K562 (cell line): ENCODE data around the gene RBM28. TPM values are rescaled to one million over a fixed set of nuclear protein-coding genes. Genes with fewer than 3 reads are reported as not detected.

Source experiments
- ARHGAP35 ChIP-seq: fragments of 450-650 bp; IDR thresholded peaks from 2 replicates; pipeline ENCODE4 v1.6.1; 2018; ENCODE audit not compliant: partially characterized antibody
- CBX2 ChIP-seq: fragments of 200-600 bp; sonication (generic); IDR thresholded peaks from one replicate; pipeline ENCODE4 v1.6.1; 2012; ENCODE audit warnings: mild to moderate bottlenecking, low read length, inconsistent platforms; ENCODE audit not compliant: insufficient read depth, poor library complexity, severe bottlenecking
- MECOM ChIP-seq: fragments of 250-450 bp; sonication (Bioruptor Pico); IDR thresholded peaks from 2 replicates; pipeline ENCODE4 v1.8.0; 2022; ENCODE audit warnings: inconsistent platforms
- MIER1 ChIP-seq: fragments of 450-650 bp; IDR thresholded peaks from 2 replicates; pipeline ENCODE4 v1.6.1; 2016; ENCODE audit warnings: antibody characterized with exemption, mild to moderate bottlenecking, low read depth
- NR1H2 ChIP-seq: sonication (generic); formaldehyde crosslinking; IDR thresholded peaks from 2 replicates; pipeline ENCODE4 v1.4.0; 2020; ENCODE audit warnings: mild to moderate bottlenecking, missing genetic modification reagents
- PBX2 ChIP-seq, 2 experiments: IDR thresholded peaks in 1 of 2; conservative IDR thresholded peaks in 1 of 2; 2 replicates each; pipeline ENCODE4 v1.6.1; 2016; ENCODE audit warnings: low read depth in 2 of 2, mild to moderate bottlenecking in 1 of 2, missing compliant biosample characterization in 1 of 2, missing genetic modification characterization in 1 of 2, moderate library complexity in 1 of 2
- PHF20 ChIP-seq: fragments of 450-650 bp; IDR thresholded peaks from 2 replicates; pipeline ENCODE4 v1.6.1; 2018; ENCODE audit not compliant: partially characterized antibody
- PKNOX1 ChIP-seq: fragments of 450-650 bp; IDR thresholded peaks from 2 replicates; pipeline ENCODE4 v1.6.1; 2016
- POLR2AphosphoS2 ChIP-seq: IDR thresholded peaks from 2 replicates; pipeline ENCODE4 v1.6.1; 2012; ENCODE audit warnings: low read length, improper control_type of control experiment
- RCOR1 ChIP-seq, 2 experiments: IDR thresholded peaks; 2 replicates each; pipeline ENCODE4 v1.6.1; 2012; ENCODE audit warnings: low read depth in 2 of 2, low read length in 2 of 2, borderline replicate concordance in 1 of 2, improper control_type of control experiment in 1 of 2
- SMAD1 ChIP-seq: fragments of 150-350 bp; IDR thresholded peaks from 2 replicates; pipeline ENCODE4 v1.6.1; 2014; ENCODE audit warnings: low read length, low read depth; ENCODE audit not compliant: partially characterized antibody
- ZBTB2 ChIP-seq: fragments of 450-650 bp; IDR thresholded peaks from 2 replicates; pipeline ENCODE4 v1.6.1; 2016; ENCODE audit warnings: antibody characterized with exemption
- ZNF239 ChIP-seq: fragments of 250-450 bp; sonication (Bioruptor Pico); IDR thresholded peaks from 2 replicates; pipeline ENCODE4 v1.4.0; 2020; ENCODE audit warnings: mild to moderate bottlenecking
- ZNF511 ChIP-seq: sonication (generic); formaldehyde crosslinking; IDR thresholded peaks from 2 replicates; pipeline ENCODE4 v1.8.0; 2022; ENCODE audit warnings: mild to moderate bottlenecking, missing genetic modification reagents
- ZNF609 ChIP-seq: sonication (generic); formaldehyde crosslinking; IDR thresholded peaks from 2 replicates; pipeline ENCODE4 v1.8.1; 2023; ENCODE audit warnings: missing genetic modification reagents, mild to moderate bottlenecking, borderline replicate concordance
- polyA plus RNA-seq, 8 experiments: library from polyadenylated mRNA; depleted of rRNA in 4 of 8; stranded (reverse) in 5 of 8; unstranded in 3 of 8; fragments of >200 nt; fragmentation: Nextera tagmentation in 2 of 8; fragmentation: Illumina TruSeq in 1 of 8; extraction: Ambion mirVana in 2 of 8; extraction: Trizol in 1 of 8; gene quantifications; 2 replicates each; pipeline versions ENCODE4 v1.2.1 to v1.2.3, GENCODE V29; 2011 to 2014; ENCODE audit warnings: inconsistent platforms in 1 of 8, missing spikeins in 1 of 8
- total RNA-seq, 7 experiments: library from RNA; depleted of rRNA in 6 of 7; stranded (reverse); fragments of >200 nt in 6 of 7; fragmentation: Illumina TruSeq in 2 of 7; extraction: Trizol in 2 of 7; gene quantifications; 2 replicates each; pipeline versions ENCODE4 v1.2.1 to v1.2.3, GENCODE V29; 2011 to 2021; ENCODE audit warnings: low replicate concordance in 1 of 7

RBM28 gene
- total and polyA plus RNA-seq, 9 of the 15 experiments (the other 6 are each of a cell fraction or from before 2014, with no cell fraction given), result 65.8 to 213 (median 138) TPM

- TF ChIP-seq PBX2 (CRISPR knock-in tag; IDR thresholded peaks at IDR 0.05; ENCODE audit: low read depth) (no peak), PBX2 (tag; conservative IDR thresholded peaks at IDR 0.05; ENCODE audit: low read depth) (no peak), ARHGAP35 (no peak), RCOR1 (IDR thresholded peaks at IDR 0.05; ENCODE audit: borderline replicate concordance in 1 of 2, low read depth in 2 of 2, low read length in 2 of 2) (no peak), PKNOX1 (no peak), CBX2 (no peak), SMAD1 (no peak), ZNF609 (CRISPR knock-in tag) (no peak), ZNF511 (CRISPR knock-in tag) (no peak), NR1H2 (CRISPR knock-in tag) (no peak), POLR2AphosphoS2 (no peak), ZNF239 (CRISPR knock-in tag) (no peak), MECOM (CRISPR knock-in tag) (no peak), PHF20 (no peak), MIER1 (no peak), ZBTB2 (no peak)
- TF ChIP-seq, all 486 proteins: peak for 0
Observed at GRCh38 chr7:128255271-128255670, 88.4 kb downstream of the RBM28 start (continued).
